Lung (tissue), 12 donors: ENCODE results near the gene PRKG1. TPM values are rescaled to one million over a fixed set of nuclear protein-coding genes. Genes with fewer than 3 reads are reported as not detected.

ENCODE experiments used
- ATAC-seq: fragments of 200-7000 bp; cut with Tn5 transposase; one replicate; pipeline ENCODE4 v1.9.1; 2020; ENCODE audit warnings: moderate number of reproducible peaks; ENCODE audit not compliant: insufficient read depth, low FRiP score
- DNase-seq, 3 donors: peaks; one replicate each; pipeline ENCODE4 v3.0.0-alpha.2; 2013 to 2017
- H3K27ac ChIP-seq, 2 donors: one replicate each; pipeline ENCODE4 v1.5.1; 2013; ENCODE audit warnings: mild to moderate bottlenecking in 2 of 2, moderate library complexity in 2 of 2, control low read depth in 1 of 2, inconsistent platforms in 1 of 2, low read depth in 1 of 2, low read length in 1 of 2
- H3K27me3 ChIP-seq, 3 donors: one replicate each; pipeline ENCODE4 v1.5.1; 2013; ENCODE audit warnings: low read length in 2 of 3; ENCODE audit not compliant: control insufficient read depth in 3 of 3, insufficient read depth in 3 of 3
- H3K36me3 ChIP-seq, 4 donors: one replicate each; pipeline ENCODE4 v1.5.1; 2013; ENCODE audit warnings: low read length in 4 of 4, mild to moderate bottlenecking in 1 of 4, moderate library complexity in 1 of 4; ENCODE audit not compliant: control insufficient read depth in 4 of 4, insufficient read depth in 4 of 4
- H3K4me1 ChIP-seq, 5 donors: one replicate each; pipeline ENCODE4 v1.5.1; 2013; ENCODE audit warnings: low read length in 5 of 5, mild to moderate bottlenecking in 2 of 5, moderate library complexity in 1 of 5; ENCODE audit not compliant: control insufficient read depth in 5 of 5, insufficient read depth in 5 of 5
- H3K4me3 ChIP-seq: one replicate; pipeline ENCODE4 v1.5.1; 2013; ENCODE audit warnings: mild to moderate bottlenecking, control low read depth, moderate library complexity
- H3K9ac ChIP-seq, 2 donors: one replicate each; pipeline ENCODE4 v1.5.1; 2013; ENCODE audit warnings: low read length in 2 of 2, control low read depth in 1 of 2; ENCODE audit not compliant: insufficient read depth in 1 of 2
- H3K9me3 ChIP-seq, 4 donors: one replicate each; pipeline ENCODE4 v1.5.1; 2013; ENCODE audit warnings: low read length in 3 of 4, mild to moderate bottlenecking in 1 of 4, moderate library complexity in 1 of 4; ENCODE audit not compliant: control insufficient read depth in 4 of 4, insufficient read depth in 3 of 4
- CTCF ChIP-seq: IDR thresholded peaks from 2 replicates; pipeline ENCODE4 v1.5.1; 2012; ENCODE audit warnings: mild to moderate bottlenecking; ENCODE audit errors: control extremely low read depth, extremely low read depth
- WGBS, 2 donors: extraction: QIAGEN DNeasy Blood & Tissue Kit; methylation state at CpG; one replicate each; pipeline ENCODE4 v1.1.7; 2013; 5-methylcytosine and 5-hydroxymethylcytosine counted together
- polyA plus RNA-seq, 2 donors: library from polyadenylated mRNA; stranded (reverse); fragments of 200-250 nt; gene quantifications; one replicate each; pipeline ENCODE4 v1.2.1, GENCODE V29; 2013
- total RNA-seq, 2 donors: library from RNA; depleted of rRNA in 1 of 2; stranded (reverse); fragments of >200 nt in 1 of 2; gene quantifications; one replicate each; pipeline ENCODE4 v1.2.1, GENCODE V29; 2014 to 2021
- donor health status: control.
- donor health status: control.
- donor health status: Bipolar disorder and iron deficiency.
- donor health status: healthy.
- donor health status: DM: yes; HTN: yes; CAD: no.

The PRKG1 gene
- total and polyA plus RNA-seq, 4 donors = 2.1 to 50.8 (median 15.1) TPM

GRCh38 chr10:51227897-51228713 lies 153.8 kb downstream of the PRKG1 start:
- Histone ChIP-seq H3K36me3 (no peaks in the 10 kb centered on the region), H3K27me3 (no peaks in the 10 kb centered on the region), H3K4me1 (peaks cover 0 to 34% (median 8%) of the 10 kb centered on the region in 5 donors), H3K4me3 (no peak overlapping the region), H3K9ac (no peak overlapping the region), H3K9me3 (no peaks in the 10 kb centered on the region), H3K27ac (no peak overlapping the region)
- ATAC-seq (peak; percentile 30), DNase-seq (no peak)
- TF ChIP-seq CTCF = no peak
- 35 to 53% methylated on average over 4 of the region's 4 CpGs for WGBS, 2 donors

GRCh38 chr10:51228714-51229100 lies 154.4 kb downstream of the PRKG1 start:
- ATAC-seq (no peak), DNase-seq (no peak)
- Histone ChIP-seq H3K9ac (no peak overlapping the region), H3K27ac (no peak overlapping the region), H3K9me3 (no peaks in the 10 kb centered on the region), H3K4me3 (no peak overlapping the region), H3K36me3 (no peaks in the 10 kb centered on the region), H3K4me1 (peaks cover 0 to 34% (median 7%) of the 10 kb centered on the region in 5 donors), H3K27me3 (no peaks in the 10 kb centered on the region)
- TF ChIP-seq CTCF = no peak
- 58 to 69% methylated on average over 4 of the region's 4 CpGs for WGBS, 2 donors

- Histone ChIP-seq H3K27me3 (no peaks in the 10 kb centered on the region), H3K4me3 (no peak overlapping the region), H3K27ac (peak overlapping the region in 1 of 2 donors; percentile 21), H3K36me3 (no peaks in the 10 kb centered on the region), H3K9me3 (no peaks in the 10 kb centered on the region), H3K4me1 (peaks cover 0 to 25% (median 0%) of the 10 kb centered on the region in 5 donors), H3K9ac (no peak overlapping the region)
- TF ChIP-seq CTCF = no peak
- ATAC-seq (no peak), DNase-seq (no peak)
- 60 to 78% methylated on average over 5 of the region's 5 CpGs for whole genome bisulfite sequencing, 2 donors
Measured at GRCh38 chr10:51230887-51231585, 156.7 kb downstream of the PRKG1 start.
